GM18858 (cell line): ENCODE results near the gene SLC7A4.
"Not testable (repeated sequence)": the region's sequence is repeated elsewhere in the genome, so short reads cannot be mapped to it uniquely, and the experiment has no call there.

Source experiments
- ATAC-seq: cut with Tn5 transposase; IDR thresholded peaks from one replicate; pipeline ENCODE4 v1.9.1; 2021; ENCODE audit not compliant: unreplicated experiment

SLC7A4 gene, protein sequence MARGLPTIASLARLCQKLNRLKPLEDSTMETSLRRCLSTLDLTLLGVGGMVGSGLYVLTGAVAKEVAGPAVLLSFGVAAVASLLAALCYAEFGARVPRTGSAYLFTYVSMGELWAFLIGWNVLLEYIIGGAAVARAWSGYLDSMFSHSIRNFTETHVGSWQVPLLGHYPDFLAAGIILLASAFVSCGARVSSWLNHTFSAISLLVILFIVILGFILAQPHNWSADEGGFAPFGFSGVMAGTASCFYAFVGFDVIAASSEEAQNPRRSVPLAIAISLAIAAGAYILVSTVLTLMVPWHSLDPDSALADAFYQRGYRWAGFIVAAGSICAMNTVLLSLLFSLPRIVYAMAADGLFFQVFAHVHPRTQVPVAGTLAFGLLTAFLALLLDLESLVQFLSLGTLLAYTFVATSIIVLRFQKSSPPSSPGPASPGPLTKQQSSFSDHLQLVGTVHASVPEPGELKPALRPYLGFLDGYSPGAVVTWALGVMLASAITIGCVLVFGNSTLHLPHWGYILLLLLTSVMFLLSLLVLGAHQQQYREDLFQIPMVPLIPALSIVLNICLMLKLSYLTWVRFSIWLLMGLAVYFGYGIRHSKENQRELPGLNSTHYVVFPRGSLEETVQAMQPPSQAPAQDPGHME

DNA sequence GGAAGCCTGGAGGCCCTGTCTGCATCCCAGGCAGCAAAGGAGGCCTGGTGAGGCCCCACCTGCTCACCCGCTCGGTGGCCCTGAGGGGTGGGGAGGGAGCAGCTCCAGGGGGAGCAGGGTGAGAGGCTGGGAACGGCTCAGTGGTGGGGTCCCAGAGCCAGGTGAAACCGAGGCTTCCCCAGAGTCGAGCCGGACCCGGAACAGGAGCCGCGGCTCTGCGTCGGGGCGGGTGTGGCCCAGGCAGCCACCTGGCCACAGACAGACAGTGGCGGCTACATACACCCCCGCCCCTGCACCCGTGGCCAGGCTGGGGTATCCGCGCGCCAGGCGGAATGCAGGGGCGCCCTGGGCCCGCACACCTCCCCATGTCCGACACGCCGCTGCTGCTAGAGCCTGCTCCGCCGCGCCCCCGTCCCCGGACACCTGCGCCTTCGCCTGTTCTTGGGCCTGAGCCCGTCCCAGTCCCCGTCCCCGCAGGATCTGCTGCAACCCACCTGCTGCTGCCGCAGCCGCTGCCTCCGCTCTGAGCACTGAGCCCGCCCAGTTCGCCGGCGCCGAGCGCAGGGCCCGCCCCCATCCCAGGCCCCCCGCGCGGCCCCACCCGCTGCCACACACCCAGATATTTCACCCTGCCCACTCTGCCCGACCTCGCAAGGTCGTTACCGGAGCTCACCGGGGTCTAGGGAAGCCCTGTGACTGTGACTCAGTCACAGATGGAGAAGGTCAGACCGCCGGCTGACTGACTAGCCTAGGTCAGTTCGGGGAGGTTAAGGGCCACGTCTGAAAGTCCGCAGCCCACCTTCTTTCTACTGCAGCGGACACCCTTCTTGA, at the start of gene SLC7A4:
Gene SLC7A4, minus strand, starts transcription at position 525 of the 831 bp plus-strand sequence. CDS start 749 bp downstream, outside the sequence.
- no peak for ATAC-seq

DNA sequence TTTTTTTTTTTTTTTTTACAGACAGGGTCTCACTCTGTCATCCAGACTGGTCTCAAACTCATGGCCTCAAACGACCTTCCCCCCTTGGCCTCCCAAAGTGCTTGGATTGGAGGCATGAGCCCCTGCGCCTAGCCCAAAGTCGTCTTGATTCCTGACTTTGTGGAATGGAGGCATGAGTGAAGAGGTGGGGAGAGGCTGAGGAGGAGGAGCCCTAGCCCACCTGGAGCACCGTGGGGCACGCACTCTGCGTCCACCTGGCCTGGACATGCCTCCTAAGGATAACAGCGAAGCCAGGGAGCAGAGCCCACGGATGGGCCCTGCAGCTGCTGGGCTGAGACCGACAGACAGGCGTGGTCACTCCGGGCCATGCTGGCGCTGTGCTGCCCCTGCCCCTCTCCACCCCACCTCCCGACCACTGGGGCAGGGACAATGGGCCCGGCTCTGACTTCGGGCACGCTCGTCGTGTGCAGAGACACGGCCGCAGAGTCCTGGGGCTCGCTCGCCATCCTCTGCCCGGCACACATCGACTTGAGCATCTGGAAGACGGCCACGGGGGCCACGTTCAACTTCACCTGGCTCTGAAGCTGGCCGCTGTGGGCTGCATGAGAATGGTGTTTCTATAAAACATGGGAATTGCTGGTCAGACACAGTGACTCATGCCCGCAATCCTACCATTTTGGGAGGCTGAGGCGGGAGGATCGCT, 48.2 kb upstream of the SLC7A4 start:
- ATAC-seq = no peak

DNA sequence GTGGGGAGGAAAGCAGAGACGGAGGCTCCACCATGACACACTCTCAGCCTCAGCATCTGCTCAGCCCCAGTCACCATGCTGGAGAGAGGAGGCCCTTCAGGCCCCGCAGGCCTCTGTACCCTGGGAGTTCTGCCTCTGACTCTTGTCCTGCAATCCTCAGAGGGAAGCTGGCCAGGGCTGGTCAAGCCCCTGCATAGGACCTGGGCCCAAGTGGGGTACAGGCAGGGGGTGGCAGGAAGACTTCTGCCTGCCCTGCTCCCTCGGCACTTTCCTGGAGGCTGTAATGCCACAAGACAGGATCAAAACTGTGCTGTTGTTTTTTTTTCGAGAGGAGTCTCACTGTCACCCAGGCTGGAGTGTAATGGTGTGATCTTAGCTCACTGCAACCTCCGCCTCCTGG, 47.1 kb upstream of the SLC7A4 start:
- no peak for ATAC-seq

- ATAC-seq = no peak
Measured at GRCh38 chr22:21078916-21079315, 46.6 kb upstream of the SLC7A4 start.

GRCh38 chr22:21077884-21078508, 45.6 kb upstream of the SLC7A4 start:
- ATAC-seq = no peak

DNA sequence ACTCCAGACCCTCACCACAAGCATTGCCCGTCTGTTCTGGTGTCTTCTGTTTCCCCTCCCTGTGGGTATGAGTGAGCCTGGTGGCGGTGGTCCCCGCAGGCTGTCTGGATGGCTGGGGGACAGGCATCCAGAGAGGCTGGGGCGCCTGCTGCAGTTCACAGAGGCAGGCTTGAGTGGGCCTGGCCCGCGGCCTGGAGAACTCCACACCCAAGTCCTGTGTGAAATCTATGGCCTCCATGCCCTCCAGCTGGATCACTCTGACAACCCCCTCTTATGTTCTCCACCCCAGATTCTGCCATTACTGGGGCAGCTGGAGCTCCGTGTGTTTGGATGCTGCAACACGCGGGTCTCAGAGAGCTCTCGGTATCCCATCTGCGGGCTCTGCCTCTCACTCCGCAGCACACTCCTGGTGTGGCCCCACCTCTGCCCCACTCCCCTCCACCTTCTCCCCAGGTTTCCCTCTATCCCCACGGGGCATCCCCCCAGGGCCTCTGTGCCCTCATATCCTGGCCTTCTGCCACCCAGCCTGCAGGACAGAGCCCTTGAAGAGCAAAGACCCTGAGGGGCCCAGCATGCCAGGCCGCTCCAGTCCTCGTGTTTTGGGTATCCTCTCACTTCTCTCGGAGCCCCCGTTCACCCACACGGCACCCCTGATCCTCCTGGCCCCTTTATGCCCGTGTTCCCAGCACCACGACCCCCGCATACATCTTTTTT, 44.7 kb upstream of the SLC7A4 start:
- no peak for ATAC-seq

GRCh38 chr22:21075516-21076138, 43.3 kb upstream of the SLC7A4 start:
- no peak for ATAC-seq

- ATAC-seq = no peak
Measured at GRCh38 chr22:21074102-21074715, 41.8 kb upstream of the SLC7A4 start.

DNA sequence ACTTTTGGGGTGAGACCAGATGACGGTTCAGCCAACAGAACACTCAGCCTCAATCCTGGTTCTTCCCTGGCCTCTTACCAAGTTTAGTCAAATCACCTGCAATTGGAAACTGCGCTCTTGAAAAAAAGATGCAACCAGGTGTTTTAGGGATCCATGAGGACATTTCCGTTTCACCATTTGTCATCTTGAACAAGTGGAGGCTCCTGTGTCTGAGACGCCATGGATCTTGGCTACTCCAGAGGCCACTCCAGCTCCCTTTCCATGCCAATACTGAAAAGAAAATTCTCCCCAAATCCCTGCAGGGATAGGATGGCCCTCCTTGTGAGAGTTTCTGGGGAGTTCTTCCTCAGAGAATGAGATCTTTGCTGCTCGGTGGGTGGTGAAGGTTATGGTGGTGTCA, 41.1 kb upstream of the SLC7A4 start:
- ATAC-seq = no peak

GRCh38 chr22:21073023-21073422, 40.7 kb upstream of the SLC7A4 start:
- ATAC-seq = no peak

DNA sequence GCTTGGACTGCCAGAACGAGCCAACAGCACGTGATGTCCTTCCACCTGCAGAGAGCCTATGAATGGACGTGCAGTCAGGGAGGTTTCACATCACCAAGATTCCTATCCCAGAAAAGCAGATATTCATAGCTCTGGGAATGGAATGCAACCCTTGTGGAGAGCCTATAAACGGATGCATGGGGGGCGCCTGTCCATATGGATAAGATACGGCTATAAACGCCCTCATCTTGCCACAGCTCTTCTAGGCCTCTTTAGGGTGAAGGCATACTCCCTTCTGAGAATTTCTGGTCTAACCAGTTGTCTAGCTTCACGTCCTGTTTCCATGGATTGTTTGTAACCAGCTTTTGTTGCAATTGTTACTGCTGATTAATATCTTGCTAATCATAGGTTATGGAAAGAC, 39.4 kb upstream of the SLC7A4 start:
- not testable (repeated sequence) for ATAC-seq

GRCh38 chr22:21070690-21071615, 38.6 kb upstream of the SLC7A4 start:
- no peak for ATAC-seq

- no peak for ATAC-seq
Measured at GRCh38 chr22:21069375-21069774, 37.0 kb upstream of the SLC7A4 start.

DNA sequence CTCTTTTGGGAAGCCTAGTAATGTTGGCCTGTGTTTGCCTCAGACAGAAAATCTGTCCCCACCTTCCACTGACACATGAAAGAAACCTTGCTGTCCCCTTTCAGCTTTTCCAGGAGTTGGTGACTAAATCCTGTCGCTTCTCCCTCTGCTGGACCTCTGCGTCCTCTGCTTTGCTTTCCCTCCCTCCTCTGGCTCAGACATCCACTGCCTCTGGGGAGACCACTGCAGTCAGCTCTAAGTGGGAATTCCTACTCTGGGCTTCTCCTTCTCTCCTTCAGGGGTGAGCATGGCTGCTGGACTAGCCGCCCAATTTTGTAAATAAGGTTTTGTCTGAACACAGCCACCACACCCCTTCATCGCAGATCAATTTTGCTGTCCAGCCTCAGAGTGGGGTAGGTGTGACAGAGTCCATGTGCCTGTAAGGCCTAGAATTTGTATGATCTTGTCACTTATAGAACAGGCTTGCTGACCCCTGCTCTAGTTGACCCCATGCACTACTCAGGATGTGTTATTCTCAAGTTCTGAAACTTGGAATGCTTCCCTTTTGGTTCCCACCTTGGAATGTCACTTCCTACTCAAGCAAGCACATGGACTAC, 36.4 kb upstream of the SLC7A4 start:
- no peak for ATAC-seq

- ATAC-seq = no peak
Measured at GRCh38 chr22:21067901-21068680, 35.7 kb upstream of the SLC7A4 start.

DNA sequence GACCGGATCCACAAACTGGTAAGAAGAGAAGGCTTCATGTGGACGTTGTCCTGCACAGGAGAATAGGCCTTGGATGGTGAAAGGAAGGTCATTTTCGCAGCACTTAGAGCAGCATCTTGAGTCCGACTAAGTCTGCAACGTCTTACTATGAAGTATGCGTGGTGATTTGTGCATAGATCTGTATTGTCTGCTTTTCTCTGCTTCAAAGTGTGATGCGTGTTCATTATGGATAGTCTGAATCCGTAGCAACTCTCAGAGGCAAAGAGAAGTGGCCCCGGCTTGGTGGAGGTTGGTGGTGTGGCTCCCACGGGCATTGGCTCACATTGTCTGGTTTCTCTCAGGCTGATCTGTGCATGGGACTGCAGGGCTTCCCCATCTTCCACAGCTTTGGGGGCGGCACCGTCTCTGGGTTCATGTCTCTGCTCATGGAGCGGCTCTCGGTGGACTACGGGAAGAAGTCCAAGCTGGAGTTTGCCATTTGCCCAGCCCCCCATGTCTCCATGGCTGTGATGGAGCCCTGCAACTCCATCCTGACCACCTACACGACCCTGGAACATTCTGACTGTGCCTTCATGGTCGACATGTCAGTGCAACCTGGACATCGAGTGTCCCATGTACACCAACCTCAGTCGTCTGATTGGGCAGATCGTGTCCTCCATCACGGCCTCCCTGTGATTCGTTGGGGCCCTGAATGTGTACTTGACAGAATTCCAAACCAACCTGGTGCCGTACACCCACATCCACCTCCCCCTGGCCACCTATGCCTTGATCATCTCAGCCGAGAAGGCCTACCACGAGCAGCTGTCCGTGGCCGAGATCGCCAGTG, 34.9 kb upstream of the SLC7A4 start:
- ATAC-seq = no peak
